Superior temporal gyrus (tissue), 1 donor: ENCODE data around the gene MYLK.
"Not testable (repeated sequence)": the region's sequence is repeated elsewhere in the genome, so short reads cannot be mapped to it uniquely, and the experiment has no call there.

Experiments used
- DNase-seq: peaks from one replicate; pipeline ENCODE4 v3.0.0-alpha.2; 2016; ENCODE audit errors: extremely low spot score

The MYLK gene, protein sequence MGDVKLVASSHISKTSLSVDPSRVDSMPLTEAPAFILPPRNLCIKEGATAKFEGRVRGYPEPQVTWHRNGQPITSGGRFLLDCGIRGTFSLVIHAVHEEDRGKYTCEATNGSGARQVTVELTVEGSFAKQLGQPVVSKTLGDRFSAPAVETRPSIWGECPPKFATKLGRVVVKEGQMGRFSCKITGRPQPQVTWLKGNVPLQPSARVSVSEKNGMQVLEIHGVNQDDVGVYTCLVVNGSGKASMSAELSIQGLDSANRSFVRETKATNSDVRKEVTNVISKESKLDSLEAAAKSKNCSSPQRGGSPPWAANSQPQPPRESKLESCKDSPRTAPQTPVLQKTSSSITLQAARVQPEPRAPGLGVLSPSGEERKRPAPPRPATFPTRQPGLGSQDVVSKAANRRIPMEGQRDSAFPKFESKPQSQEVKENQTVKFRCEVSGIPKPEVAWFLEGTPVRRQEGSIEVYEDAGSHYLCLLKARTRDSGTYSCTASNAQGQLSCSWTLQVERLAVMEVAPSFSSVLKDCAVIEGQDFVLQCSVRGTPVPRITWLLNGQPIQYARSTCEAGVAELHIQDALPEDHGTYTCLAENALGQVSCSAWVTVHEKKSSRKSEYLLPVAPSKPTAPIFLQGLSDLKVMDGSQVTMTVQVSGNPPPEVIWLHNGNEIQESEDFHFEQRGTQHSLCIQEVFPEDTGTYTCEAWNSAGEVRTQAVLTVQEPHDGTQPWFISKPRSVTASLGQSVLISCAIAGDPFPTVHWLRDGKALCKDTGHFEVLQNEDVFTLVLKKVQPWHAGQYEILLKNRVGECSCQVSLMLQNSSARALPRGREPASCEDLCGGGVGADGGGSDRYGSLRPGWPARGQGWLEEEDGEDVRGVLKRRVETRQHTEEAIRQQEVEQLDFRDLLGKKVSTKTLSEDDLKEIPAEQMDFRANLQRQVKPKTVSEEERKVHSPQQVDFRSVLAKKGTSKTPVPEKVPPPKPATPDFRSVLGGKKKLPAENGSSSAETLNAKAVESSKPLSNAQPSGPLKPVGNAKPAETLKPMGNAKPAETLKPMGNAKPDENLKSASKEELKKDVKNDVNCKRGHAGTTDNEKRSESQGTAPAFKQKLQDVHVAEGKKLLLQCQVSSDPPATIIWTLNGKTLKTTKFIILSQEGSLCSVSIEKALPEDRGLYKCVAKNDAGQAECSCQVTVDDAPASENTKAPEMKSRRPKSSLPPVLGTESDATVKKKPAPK (N-terminal part only)

DNA sequence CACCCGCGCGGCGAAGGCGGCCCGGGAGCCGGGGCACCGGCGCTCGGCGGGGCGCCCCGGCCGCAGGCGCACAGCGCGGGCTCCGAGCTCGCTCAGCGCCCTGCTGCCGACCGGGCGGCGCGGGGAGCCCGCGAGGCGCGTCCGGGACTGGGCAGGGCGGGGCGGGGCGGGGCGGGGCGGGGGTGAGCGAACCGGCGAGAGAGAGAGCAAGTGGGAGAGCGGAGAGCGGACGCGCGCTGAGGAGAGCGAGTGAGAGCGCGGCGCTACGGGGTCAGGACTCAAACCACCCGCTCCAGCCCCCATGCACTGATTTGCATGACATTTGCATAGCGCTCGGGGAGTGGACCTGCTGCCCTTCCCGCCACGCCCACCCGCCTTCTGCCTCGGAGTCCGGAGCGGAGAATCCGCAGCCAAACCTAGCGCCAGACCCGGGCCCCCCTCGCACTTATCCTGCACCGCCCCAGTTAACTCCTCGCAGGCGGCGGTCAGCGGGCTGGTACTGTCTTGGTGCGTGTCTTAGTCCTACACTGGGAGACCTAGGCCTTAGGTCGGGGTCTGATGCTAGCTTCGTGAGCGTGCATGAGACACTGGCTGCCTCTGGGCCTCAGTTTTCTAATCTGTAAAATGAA is at the start of gene MYLK:
Gene MYLK, minus strand, starts transcription at position 130 of the 629 bp plus-strand sequence. CDS start 90,491 bp downstream, outside the sequence.
- no peak for DNase-seq

DNA sequence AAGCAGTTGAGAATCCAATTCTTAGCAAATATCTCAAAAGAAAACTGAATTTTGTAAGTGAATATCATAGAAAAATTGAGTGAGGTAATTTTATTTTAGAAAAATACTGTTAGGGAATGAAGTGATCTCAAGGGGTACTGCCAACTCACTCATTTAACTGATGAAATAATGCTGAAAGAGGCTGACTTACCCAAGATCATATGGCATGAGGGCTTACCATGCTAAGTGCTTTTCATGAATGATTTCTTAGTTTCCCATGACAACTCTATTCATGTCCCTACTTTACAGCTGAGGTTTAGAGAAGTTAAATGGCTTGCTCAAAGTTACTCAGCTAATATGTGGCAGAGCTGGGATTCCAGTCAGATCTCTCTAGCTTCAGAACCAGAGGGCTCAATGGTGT is 46.3 kb upstream of the MYLK start:
- no peak for DNase-seq

DNA sequence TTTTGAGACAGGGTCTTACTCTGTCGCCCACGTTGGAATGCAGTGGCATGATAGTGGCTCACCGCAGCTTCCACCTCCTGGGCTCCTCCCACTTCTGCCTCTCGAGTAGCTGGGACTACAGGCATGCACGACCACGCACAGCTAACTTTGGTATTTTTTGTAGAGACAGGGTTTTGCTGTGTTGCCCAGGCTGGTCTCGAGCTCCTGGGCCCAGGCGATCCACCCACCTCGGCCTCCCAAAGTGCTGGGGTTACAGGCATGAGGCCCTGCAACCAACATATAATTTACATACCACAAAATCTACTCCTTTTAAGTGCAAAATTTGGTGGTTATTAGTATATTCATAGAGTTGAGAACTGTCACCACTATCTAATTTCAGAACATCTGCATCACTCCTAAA is 45.2 kb upstream of the MYLK start:
- no peak for DNase-seq

DNA sequence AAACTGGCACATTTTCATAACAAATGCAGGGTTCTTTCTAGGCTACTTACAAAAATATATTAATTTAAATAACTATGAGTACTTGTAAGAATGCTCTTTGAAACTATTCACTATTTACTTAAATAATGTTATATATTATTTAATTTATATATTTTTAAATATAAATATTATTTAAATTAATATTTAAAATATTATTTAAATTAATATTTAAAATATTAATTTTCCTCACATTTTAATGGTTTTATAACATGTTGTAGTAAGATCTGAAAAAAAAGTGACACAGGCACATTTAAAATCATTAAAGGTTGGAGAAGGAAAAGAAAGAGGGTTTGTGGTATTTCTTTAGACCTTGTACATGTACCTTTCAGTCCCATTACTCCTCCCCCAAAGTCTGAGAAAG is 42.3 kb upstream of the MYLK start:
- no peak for DNase-seq

DNA sequence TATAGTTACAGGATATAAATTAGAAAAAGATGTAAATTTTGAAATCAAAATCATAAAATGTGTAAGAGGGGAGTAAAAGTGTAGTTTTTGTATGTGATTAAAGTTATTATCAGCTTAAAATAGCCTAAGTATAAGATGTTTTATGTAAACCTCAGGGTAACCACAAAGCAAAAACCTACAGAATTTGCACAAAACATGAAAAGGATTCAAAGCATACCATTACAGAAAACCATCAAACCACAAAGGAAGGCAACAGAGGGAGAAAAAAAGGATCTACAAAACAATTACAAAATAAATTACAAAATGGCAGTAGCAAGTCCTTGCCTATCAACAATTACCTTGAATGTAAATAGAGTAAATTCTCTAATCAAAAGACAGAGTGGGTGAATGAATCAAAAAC is 36.7 kb upstream of the MYLK start:
- DNase-seq = no peak

DNA sequence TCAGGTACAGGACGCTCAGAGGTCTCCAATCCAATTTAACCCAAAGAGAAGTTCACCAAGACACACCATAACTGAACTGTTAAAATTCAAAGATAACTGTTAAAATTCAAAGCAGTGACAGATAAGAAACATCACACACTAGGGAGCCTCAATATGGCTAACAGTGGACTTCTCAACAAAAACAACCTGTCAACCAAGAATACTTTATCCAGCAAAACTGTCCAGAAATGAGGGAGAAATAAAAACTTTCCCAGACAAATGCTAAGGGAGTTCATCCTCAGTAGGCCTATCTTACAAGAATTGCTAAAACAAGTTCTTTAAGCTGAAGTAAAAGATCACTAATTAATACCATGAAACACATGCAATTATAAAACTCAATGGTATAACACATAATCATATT is 36.3 kb upstream of the MYLK start:
- no peak for DNase-seq

DNA sequence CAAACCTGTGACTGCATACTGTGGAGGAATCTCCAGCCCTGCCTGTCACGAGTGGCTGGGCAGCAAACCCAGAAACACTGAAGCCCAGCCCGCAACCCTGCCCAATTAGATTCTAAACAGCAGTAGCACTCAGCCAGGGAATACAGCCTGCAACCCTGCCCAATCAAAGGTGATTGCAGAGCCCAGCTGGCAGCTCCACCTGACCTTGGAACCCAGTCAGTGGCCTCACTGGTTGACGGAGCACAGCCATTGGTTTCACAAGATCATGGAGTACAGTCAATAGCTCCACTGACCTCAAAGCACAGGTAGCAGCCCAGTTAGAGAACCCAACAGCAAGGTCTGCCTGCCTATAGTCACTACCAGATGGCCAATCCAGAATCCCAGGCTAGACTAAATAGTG is 35.2 kb upstream of the MYLK start:
- DNase-seq = no peak

DNA sequence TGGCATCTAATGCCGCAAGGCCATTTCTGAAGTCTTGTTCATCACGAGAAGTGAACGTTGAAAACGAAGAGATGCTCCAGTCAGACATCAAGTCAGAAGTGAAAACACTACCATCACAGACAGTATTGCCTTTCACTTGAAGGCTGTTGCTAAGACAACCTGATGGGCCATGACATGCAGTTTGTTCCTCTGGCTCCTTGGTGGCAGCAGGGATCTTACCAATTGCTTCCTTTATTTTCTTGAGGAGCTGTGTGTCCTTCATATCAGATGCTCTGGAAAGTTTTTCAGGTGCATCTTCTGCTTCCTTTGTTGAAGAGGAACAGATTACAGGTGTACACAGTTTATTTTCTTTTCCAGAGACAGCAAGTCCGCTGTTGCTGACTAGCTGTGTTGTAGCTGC is 30.7 kb upstream of the MYLK start:
- no peak for DNase-seq

DNA sequence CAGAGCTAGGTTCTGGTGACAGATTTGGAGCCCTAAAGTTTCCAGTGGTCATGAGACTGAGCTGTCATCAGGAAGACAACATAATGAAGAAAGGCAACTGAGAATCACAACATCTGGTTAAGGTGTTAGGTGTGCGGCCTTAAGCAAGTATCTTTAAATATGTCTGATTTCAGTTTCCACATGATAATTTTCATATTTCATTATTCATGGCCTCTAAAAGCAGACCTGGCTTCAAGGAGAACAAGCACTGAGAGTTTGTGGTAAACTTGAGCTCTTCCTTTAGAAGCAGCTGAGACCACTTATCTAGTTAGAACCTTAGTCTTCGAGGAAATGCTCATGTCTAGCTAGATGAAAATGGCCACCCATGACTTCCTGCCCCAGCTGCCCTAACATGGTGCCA is 25.7 kb upstream of the MYLK start:
- DNase-seq = no peak

DNA sequence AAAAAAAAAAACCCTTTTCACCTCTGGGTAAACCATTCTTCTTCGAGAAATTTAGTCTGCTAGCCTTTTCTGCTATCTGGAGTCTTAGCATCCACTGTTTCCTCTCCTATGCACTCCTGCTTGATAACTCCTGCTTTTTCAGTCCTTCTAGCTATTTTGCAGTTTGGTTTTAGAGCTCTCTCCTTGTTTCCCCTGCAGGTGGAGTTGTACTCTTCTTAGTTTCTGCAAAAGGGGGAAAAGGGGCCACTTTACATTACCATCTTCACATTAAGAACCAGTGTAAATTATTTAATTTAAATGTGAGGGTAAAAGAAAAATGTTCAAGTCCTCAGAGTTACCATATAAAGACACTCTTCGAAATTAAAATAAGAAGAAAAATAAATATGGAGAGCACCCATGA is 23.6 kb upstream of the MYLK start:
- no peak for DNase-seq

DNA sequence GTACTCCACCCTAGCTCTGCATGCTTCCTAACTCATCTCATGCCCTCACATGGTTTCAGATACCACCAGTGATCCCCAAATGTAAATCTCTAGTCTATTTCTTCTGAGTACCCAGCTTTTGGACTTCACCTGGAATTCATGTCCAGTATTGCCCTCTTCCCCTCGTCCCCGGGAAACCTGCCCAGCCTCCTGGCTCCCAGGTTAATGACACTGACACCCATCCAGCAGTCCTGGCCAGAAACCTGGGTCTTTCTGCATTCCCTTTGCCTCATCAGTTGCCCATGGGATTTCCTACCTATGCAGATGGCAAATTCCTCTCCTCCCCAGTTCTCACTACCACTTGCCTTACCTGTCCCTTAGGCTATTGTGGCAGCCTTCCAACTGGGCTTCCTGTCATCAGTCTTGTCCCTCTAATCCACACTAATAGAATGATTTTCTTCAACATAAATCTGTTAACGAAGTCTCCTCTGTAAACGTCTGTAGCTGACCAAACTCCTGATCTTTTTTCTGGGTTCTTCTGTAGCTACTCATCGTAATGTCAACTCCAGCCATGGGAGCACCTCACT is 15.3 kb upstream of the MYLK start:
- no peak for DNase-seq

DNA sequence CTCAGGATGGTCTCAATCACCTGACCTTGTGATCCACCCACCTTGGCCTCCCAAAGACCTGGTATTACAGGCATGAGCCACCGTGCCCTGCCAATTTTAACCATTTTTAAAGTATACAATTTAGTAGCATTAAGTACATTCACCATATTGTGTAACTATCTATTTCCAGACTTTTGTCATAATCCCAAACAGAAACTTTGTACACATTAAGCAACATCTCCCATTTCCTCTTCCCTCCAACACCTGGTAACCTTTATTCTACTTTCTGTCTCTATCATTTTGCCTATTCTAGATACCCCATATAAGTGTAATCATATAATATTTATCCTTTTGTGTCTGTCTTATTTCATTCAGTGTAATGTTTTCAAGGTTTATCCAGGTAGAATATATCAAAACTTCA is 8.9 kb upstream of the MYLK start:
- DNase-seq = no peak

DNA sequence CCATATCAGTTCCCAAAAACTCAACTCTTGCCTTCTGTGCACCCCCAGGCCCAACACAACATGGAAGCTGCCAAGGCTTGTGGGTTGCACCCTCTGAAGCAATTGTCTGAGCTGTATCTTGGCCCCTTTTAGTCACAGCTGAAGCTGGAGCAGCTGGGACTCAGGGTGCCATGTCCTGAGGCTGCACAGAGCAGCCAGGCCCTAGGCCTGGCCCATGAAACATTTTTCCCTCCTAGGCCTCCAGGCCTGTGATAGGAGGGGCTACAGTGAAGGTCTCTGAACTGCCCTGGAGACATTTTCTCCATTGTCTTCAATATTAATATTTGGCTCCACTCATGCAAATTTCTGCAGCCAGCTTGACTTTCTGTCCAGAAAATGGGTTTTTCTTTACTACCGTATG is 8.1 kb upstream of the MYLK start:
- DNase-seq = no peak

DNA sequence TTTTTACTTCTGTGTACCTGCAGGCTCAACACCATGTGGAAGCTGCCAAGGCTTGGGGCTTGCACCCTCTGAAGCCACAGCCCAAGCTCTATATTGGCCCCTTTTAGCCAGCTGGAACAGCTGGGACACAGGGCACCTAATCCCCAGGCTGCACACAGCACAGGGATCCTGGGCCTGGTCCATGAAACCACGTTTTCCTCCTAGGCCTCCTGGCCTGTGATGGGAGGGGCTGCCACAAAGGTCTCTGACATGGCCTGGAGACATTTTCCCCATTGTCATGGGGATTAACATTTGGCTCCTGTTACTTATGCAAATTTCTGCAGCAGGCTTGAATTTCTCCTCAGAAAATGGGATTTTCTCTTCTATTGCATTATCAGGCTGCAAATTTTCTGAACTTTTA is 6.9 kb upstream of the MYLK start:
- not testable (repeated sequence) for DNase-seq

DNA sequence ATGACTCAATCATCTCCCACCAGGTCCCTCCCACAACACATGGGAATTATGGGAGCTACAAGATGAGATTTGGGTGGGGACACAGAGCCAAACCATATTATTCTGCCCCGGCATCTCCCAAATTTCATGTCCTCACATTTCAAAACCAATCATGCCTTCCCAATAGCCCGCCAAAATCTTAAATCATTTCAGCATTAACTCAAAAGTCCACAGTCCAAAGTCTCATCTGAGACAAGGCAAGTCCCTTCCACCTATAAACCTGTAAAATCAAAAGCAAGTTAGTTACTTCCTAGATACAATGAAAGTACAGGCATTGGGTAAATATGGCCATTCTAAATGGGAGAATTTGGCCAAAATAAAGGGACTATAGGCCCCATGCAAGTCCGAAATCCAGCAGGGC is 6.0 kb upstream of the MYLK start:
- not testable (repeated sequence) for DNase-seq

DNA sequence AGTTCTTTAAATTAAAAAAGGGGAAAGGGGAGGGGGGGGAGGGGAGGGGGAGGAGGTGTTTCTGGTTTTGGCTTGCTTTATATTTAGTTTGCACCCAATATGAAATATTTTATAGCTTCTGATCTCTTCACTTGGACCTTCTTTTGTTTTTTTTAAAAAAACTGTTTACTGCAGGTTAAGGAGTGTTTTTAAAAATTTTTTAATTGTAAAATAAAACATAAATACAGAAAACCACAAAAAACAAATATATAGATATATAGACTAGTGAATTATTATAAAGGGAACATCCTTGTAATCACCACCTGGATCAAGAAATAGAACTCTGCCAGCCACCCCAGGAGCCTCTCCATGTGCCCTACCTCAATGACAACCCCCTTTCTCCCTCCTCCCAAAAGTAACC is 861 bp upstream of the MYLK start:
- no peak for DNase-seq

DNA sequence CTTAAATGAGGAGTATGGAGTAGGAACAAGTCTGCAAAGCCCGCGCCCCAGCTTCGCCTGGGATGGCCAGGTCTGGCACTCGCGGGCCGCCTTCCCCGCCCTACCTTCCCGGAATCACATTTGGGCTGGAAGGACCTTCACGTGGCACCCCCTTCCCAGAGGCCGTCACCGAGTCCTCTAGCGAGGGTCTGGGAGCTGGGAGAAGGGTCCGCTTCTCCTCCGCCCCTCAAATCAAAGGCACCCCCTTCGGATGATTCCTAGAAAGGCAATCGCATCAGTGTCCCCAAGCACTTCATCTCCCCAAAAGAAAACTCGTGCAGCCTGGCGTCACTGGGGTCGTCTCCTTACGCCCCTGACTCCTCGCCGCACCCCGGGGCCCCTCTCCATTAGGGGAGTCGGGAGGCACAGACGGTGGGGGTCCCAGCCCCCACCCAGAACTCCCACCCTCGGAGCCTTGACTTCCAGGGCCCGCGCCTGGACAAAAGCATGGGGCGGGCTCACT is 380 bp downstream of the MYLK start:
- DNase-seq = no peak

DNA sequence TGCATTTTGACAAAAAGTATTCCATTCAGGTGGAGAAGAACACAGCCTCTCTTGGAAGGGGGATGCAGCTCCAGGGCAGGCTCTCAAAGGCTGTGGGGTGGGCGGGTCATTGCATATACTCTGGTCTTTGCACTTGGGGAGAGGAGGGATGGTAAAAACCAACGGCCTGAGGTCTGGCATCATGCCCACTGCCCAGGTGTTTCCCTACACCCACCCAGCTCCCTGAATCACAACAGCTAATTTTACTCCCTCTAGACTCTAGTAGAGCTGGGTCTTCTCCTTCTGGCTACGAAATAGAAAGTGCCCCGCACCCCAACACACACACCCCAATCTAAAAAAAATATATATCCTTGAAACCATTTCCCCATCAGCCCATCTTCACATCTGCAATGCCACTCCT is 1.0 kb downstream of the MYLK start:
- no peak for DNase-seq

DNA sequence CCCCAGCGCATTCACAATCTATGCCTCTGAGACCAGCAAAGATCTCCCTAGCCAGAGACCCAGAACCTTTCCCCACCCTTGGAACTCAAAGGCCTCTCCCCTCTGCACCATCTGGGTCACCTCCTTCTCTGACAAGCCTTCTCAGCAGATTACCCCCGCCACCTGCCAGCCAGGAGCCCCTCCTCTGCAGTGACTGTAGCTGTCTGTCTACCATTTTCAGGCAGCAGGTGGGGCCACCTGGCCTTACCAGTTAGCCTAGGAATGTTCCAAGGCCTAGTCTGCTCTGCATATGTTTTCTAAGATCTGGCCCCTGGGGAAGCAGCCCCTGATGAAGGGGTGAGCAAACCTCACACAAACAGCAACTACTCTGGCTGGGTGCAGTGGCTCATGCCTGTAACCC is 2.4 kb downstream of the MYLK start:
- DNase-seq = no peak

DNA sequence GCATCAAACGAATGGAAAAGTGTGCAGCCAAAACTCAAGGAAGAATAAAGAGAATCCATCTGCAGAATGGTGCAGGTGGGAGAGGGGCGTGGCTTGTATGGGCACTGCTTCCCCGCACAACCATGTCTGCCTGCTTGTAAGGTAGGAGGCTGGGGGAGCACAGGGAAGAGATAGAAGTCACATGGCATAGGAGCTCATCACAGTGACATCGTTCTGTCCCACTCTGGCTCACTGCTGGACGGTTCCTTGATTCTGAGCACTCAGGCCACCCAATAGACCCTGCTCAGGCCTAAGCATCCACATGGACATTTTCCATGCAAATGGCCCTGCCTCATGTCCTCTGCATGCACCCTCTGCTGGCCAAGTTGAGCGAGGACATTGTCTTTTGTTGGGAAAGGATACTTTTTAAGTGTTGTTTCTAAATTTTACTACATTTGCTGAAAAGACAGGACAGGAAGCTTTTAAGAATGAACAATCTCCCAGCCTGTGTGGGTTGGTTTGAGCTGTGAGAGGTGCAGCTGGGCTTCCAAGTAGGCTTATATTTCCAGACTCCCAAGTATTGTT is 3.1 kb downstream of the MYLK start:
- DNase-seq = peak; percentile 47

DNA sequence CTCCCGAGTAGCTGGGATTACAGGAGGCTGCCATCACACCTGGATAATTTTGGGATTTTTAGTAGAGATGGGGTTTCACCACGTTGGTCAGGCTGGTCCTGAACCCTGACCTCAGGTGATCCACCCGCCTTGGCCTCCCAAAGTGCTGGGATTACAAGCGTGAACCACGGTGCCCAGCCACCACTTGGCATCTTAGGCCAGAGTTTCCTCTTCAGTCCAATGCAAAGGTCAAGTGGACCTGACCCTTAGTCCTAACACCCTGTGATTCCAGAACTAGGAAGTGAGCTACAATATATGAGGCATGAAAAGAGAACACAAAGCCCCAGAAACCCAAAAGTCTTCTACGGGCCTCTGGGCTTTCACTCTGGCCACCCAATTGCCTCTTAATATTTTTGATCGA is 5.3 kb downstream of the MYLK start:
- DNase-seq = no peak
